ENCODE data around the gene KRTAP5-7. TPM values are rescaled to one million over a fixed set of nuclear protein-coding genes. Genes with fewer than 3 reads are reported as not detected.
"Not testable (repeated sequence)": the region's sequence is repeated elsewhere in the genome, so short reads cannot be mapped to it uniquely, and the experiment has no call there.

KRTAP5-7 gene
- total RNA-seq, 1 experiment from 2014 or later: not detected

GRCh38 chr11:71566081-71566620, 39.1 kb downstream of the KRTAP5-7 start:
- no peak overlapping the region for H3K27ac Mint-ChIP-seq (ENCODE audit: low read depth, unreplicated experiment)
- no peak for DNase-seq (ENCODE audit: unreplicated experiment)

GRCh38 chr11:71566626-71567599, 39.8 kb downstream of the KRTAP5-7 start:
- H3K4me3 Mint-ChIP-seq (ENCODE audit: unreplicated experiment); BruUV-seq (replicated peaks); H3K9me3 Mint-ChIP-seq (ENCODE audit: unreplicated experiment); DNase-seq (ENCODE audit: unreplicated experiment); POLR2A ChIA-PET; H3K4me1 Mint-ChIP-seq (ENCODE audit: insufficient read depth, unreplicated experiment); intact Hi-C loops (cut with micrococcal nuclease); H3K36me3 Mint-ChIP-seq (ENCODE audit: insufficient read depth, unreplicated experiment); H3K27ac Mint-ChIP-seq (ENCODE audit: low read depth, unreplicated experiment): not testable (repeated sequence)
- peaks cover 39% of the 10 kb centered on the region for H3K27me3 Mint-ChIP-seq (ENCODE audit: insufficient read depth, unreplicated experiment)
- CTCF ChIA-PET: interaction anchor here (1.3 kb wide), 1 partner anchor 13 kb away, joined by 5 read pairs; no protein-coding TSS in a partner anchor

More at GRCh38 chr11:71566081-71566620, 39.1 kb downstream of the KRTAP5-7 start:
- ChIA-PET POLR2A (no interaction called here), CTCF (interaction anchor here (1.3 kb wide), 1 partner anchor 14 kb away, joined by 5 read pairs; no protein-coding TSS in a partner anchor)
- Mint-ChIP-seq H3K36me3 (ENCODE audit: insufficient read depth, unreplicated experiment) (no peaks in the 10 kb centered on the region), H3K4me1 (ENCODE audit: insufficient read depth, unreplicated experiment) (no peaks in the 10 kb centered on the region), H3K4me3 (ENCODE audit: unreplicated experiment) (no peak overlapping the region), H3K27me3 (ENCODE audit: insufficient read depth, unreplicated experiment) (peaks cover 43% of the 10 kb centered on the region), H3K9me3 (ENCODE audit: unreplicated experiment) (no peaks in the 10 kb centered on the region)
- no peak for TF ChIP-seq CTCF (IDR thresholded peaks at IDR 0.05; ENCODE audit: unreplicated experiment)
- no TSS peak for BruUV-seq (replicated peaks)
- intact Hi-C loops (cut with micrococcal nuclease): no loop called here

GRCh38 chr11:71567633-71568032, 40.6 kb downstream of the KRTAP5-7 start:
- intact Hi-C loops (cut with micrococcal nuclease); POLR2A ChIA-PET; CTCF ChIA-PET; H3K27ac Mint-ChIP-seq (ENCODE audit: low read depth, unreplicated experiment); DNase-seq (ENCODE audit: unreplicated experiment); H3K4me1 Mint-ChIP-seq (ENCODE audit: insufficient read depth, unreplicated experiment); H3K36me3 Mint-ChIP-seq (ENCODE audit: insufficient read depth, unreplicated experiment); H3K4me3 Mint-ChIP-seq (ENCODE audit: unreplicated experiment); H3K9me3 Mint-ChIP-seq (ENCODE audit: unreplicated experiment); BruUV-seq (replicated peaks): not testable (repeated sequence)
- peaks cover 38% of the 10 kb centered on the region for H3K27me3 Mint-ChIP-seq (ENCODE audit: insufficient read depth, unreplicated experiment)

- Mint-ChIP-seq H3K27me3 (ENCODE audit: insufficient read depth, unreplicated experiment) (peaks cover 26% of the 10 kb centered on the region), H3K4me1 (ENCODE audit: insufficient read depth, unreplicated experiment) (no peaks in the 10 kb centered on the region), H3K9me3 (ENCODE audit: unreplicated experiment) (no peaks in the 10 kb centered on the region), H3K36me3 (ENCODE audit: insufficient read depth, unreplicated experiment) (no peaks in the 10 kb centered on the region), H3K4me3 (ENCODE audit: unreplicated experiment) (no peak overlapping the region), H3K27ac (ENCODE audit: low read depth, unreplicated experiment) (no peak overlapping the region)
- TF ChIP-seq CTCF (IDR thresholded peaks at IDR 0.05; ENCODE audit: unreplicated experiment): no peak
- no peak for DNase-seq (ENCODE audit: unreplicated experiment)
- no TSS peak for BruUV-seq (replicated peaks)
- intact Hi-C loops (cut with micrococcal nuclease): no loop called here
- CTCF ChIA-PET: interaction anchor here (0.6 to 1.0 kb wide), 2 partner anchors 11 to 1056 kb away, joined by 3 to 4 read pairs; no protein-coding TSS in a partner anchor
- POLR2A ChIA-PET: no interaction called here
Measured at GRCh38 chr11:71568704-71569349, 41.8 kb downstream of the KRTAP5-7 start.

DNA sequence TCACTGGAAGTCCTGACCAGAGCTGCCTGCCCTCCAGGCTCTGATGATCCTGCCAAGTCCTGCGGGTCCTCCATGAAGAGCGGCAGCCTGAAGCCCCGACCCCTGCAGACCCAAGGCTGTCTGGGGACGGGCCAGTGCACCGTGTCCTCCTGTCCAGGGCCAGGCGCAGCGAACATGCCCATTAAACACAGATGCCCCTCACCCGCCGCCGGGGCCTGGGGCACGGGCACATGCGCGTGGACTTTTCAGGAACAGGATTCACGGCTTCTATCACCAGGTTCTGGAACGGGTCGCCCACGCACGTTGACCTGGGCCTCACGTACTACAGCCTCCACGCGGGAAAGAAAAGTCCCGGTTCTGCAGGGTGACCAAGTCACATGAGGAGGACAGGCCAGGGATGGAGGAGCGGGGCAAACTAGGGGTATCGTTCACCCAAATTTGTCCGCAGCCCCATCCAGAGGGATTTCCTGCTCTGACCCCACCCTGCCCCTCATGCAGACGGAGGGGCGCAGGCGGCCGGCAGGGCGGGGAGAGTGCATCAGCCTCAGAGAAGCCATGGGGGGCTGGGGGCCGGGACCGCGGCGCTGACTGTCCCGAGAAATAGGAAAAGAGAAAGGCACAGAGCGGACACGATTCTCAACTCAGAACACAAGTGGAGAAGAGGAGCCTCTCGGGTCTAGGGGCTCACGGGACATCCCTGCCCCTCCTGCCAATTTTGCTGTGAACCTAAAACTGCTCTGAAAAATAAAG, 44.2 kb downstream of the KRTAP5-7 start:
- BruUV-seq (replicated peaks); H3K4me1 Mint-ChIP-seq (ENCODE audit: insufficient read depth, unreplicated experiment); H3K27ac Mint-ChIP-seq (ENCODE audit: low read depth, unreplicated experiment); H3K4me3 Mint-ChIP-seq (ENCODE audit: unreplicated experiment); intact Hi-C loops (cut with micrococcal nuclease); H3K9me3 Mint-ChIP-seq (ENCODE audit: unreplicated experiment); H3K36me3 Mint-ChIP-seq (ENCODE audit: insufficient read depth, unreplicated experiment); DNase-seq (ENCODE audit: unreplicated experiment); CTCF ChIA-PET: not testable (repeated sequence)
- POLR2A ChIA-PET: interaction anchor here (0.6 kb wide), 1 partner anchor 12 kb away, joined by 3 read pairs; no protein-coding TSS in a partner anchor
- peaks cover 11% of the 10 kb centered on the region for H3K27me3 Mint-ChIP-seq (ENCODE audit: insufficient read depth, unreplicated experiment)

All from MCF 10A (cell line).